Hindlimb muscle (tissue), 1 donor: ENCODE results near the gene WDR90. TPM values are rescaled to one million over a fixed set of nuclear protein-coding genes. Genes with fewer than 3 reads are reported as not detected.

Experiments
- DNase-seq: peaks from one replicate; pipeline ENCODE4 v3.0.0-alpha.2; 2013
- polyA plus RNA-seq: library from polyadenylated mRNA; unstranded; fragments of 120-200 nt; gene quantifications from one replicate; pipeline ENCODE4 v1.2.1, GENCODE V29; 2013; ENCODE audit not compliant: insufficient read length

Gene WDR90
- polyA plus RNA-seq, result 16.9 TPM

DNA sequence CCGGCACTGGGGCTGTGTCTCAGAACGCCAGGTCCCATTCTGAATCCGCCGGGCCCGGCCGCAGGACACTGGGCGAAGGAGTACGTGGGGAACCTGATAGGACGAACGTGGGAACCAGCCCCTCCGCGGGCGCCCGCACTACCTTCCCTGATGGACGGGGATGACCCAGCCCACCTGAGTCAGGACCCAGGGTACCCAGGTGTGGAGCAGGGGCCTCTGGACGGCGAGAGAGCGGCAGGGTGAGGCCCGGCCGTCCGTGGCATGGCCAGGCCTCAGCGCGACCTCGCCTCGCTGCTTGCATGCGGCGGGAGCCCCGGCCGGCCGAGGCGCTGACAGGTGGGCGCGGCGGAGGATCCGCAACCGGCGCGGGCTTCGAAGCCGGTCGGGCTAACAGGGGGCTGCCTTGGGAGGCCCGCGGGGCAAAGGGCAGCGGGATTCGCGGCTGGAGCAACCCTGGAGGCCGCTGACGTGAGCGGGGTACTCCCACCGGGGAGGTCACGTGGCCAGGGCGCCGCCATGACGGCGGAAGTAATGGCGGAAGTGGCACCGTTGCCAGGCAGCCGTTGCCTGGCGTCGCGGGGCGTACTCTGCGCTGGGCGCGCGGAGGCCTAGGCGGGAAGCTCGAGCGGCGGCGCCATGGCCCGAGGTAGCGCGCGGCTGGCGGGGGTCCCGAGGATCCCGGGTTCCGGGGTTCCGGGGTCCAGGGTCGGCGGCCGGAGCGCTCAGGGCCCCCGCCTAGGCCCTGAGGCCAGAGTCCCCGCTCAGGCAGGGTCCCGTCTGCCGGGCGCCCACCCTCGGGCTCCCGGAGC is at the start of gene WDR90:
TSS of gene WDR90 (plus strand) at position 585 of the 809 bp plus-strand sequence. CDS start at position 637, 52 bp downstream.
- peak; percentile 92 for DNase-seq

- DNase-seq, result no peak
These were observed 48.4 kb upstream of the WDR90 start for GRCh38 chr16:600781-601180.

GRCh38 chr16:603933-604332 is 45.2 kb upstream of the WDR90 start:
- no peak for DNase-seq

- DNase-seq, result no peak
These were observed 42.4 kb upstream of the WDR90 start for GRCh38 chr16:606656-607307.

- DNase-seq, result no peak
These were observed 41.1 kb upstream of the WDR90 start for GRCh38 chr16:608019-608418.

DNA sequence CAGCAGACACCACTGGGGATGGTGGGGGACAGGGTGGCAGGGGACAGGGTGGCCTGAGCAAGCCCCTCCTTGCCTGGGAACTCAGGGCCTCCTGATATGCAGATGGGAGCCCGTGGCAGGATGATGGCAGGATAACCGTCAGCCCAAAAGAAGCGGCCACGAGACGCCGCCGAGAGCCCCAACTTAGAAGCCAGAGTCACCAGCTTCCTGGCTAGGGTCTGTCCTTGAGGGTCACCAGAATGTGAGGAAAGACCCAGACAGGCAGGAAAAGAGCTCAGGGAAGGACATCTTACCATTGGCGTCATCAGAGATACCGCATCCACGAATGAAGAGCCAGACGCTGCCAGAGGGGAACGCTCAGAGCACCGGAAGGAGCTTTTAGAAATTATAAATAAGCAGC is 39.8 kb upstream of the WDR90 start:
- no peak for DNase-seq

DNA sequence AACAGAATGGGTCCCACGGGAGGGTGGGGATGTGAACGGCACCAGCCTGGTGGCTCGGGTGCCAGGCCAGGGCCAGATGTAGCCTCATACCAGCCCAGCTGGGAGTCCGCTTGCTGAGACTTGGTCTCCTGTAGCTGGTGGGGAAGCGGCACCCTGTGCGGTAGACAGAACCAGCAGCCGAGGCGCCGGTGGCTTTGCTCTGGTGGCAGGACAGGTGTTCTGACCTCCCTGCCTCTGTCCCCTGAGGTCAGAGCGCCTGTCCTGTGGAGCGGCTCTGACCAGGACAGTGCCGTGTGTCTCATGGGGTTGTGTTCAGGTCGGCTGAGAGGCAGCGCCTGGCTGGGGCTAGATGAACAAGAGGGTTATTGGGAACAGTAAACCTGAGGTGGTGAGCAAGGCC is 39.2 kb upstream of the WDR90 start:
- DNase-seq, result no peak

- DNase-seq, result no peak
These were observed 38.4 kb upstream of the WDR90 start for GRCh38 chr16:610513-611381.

GRCh38 chr16:615122-615521 is 34.0 kb upstream of the WDR90 start:
- no peak for DNase-seq

- no peak for DNase-seq
These were observed 32.2 kb upstream of the WDR90 start for GRCh38 chr16:616733-617586.

DNA sequence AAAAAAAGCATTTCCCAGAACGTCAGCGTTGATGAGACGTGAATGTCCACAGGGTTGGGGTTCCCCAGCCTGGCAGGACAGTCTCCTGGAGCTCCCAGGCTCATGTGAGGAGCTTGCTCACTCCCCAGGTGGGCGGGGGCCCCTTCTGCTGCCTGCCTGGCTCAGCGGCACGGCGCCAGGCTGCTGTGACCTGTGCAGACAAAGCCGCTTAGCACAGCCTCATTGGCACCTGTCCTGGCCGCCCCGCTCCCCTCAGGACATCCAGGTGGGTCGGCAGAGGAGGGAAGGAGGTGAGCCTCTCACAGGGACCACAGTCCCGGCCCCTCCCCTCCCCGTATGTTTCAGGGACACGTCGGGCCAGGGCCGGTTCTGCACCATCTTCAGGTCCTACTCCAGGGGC is 31.3 kb upstream of the WDR90 start:
- DNase-seq, result no peak

DNA sequence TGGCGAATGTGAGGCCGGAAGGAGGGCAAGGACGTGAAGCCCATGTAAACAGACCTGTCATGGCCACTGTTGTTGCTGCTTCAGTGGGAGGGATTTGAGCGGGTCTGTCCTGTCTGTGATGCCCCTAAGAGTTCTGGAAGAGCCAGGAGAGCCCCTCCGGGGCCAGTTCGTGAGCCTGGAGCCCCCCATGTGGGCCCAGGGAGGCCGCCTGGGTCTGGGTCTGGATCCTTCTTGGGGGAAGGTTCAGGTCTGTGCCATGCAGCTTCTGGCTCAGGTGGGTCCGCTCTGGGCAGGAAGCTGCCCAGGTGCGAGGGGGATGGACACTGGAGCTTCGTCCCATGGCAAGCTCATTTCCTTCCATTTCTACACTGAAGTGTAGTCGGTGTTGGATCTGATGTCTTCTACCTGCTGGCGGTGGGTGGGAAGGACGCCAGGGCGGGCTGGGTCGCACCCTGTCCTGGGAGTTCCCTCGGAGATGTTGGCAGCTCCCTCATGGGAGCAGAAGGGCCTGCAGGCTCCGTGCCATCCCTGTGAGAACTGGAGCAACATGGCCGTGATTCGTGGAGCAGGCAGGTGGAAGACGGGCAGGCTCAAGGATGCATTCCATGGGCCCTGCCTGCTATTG is 29.6 kb upstream of the WDR90 start:
- DNase-seq, result no peak

- no peak for DNase-seq
These were observed 28.3 kb upstream of the WDR90 start for GRCh38 chr16:620700-621525.

GRCh38 chr16:621526-622105 is 27.5 kb upstream of the WDR90 start:
- DNase-seq, result no peak

- DNase-seq, result no peak
These were observed 26.3 kb upstream of the WDR90 start for GRCh38 chr16:622920-623280.

- DNase-seq, result no peak
These were observed 24.6 kb upstream of the WDR90 start for GRCh38 chr16:624526-625070.

GRCh38 chr16:625117-625976 is 23.8 kb upstream of the WDR90 start:
- no peak for DNase-seq

- DNase-seq, result no peak
These were observed 23.0 kb upstream of the WDR90 start for GRCh38 chr16:625977-626765.
